WTC11 (cell line): Measurements from ENCODE around the gene CD72.

Experiments used
- CTCF ChIP-seq: fragments of 200-600 bp; IDR thresholded peaks from 2 replicates; pipeline ENCODE4 v1.8.0; 2022; ENCODE audit warnings: antibody characterized with exemption
- NR1H2 ChIP-seq: sonication (generic); formaldehyde crosslinking; IDR thresholded peaks from 2 replicates; pipeline ENCODE4 v1.9.0; 2021; ENCODE audit warnings: mild to moderate bottlenecking, moderate library complexity, missing genetic modification reagents
- ZNF425 ChIP-seq: fragments of 250-450 bp; sonication (Bioruptor Pico); conservative IDR thresholded peaks from 2 replicates; pipeline ENCODE4 v1.9.0; 2021; ENCODE audit warnings: mild to moderate bottlenecking

- TF ChIP-seq NR1H2 (CRISPR knock-in tag) (no peak), CTCF (no peak), ZNF425 (CRISPR knock-in tag) (no peak)
These were observed 10.3 kb upstream of the CD72 start for GRCh38 chr9:35628389-35628991.
